Breast epithelium (tissue), 3 donors: Measurements from ENCODE around the gene NPRL2.

Source experiments
- CTCF ChIP-seq, 3 donors: fragments of 450-650 bp; IDR thresholded peaks; one replicate each; pipeline ENCODE4 v1.5.1; 2016 to 2017; ENCODE audit warnings: antibody characterized with exemption in 3 of 3, mild to moderate bottlenecking in 3 of 3, moderate library complexity in 3 of 3
- POLR2A ChIP-seq: fragments of 450-650 bp; IDR thresholded peaks from one replicate; pipeline ENCODE4 v1.6.1; 2016; ENCODE audit warnings: antibody characterized with exemption, mild to moderate bottlenecking, moderate library complexity

GRCh38 chr3:50320853-50321335 is 29.7 kb downstream of the NPRL2 start:
- no peak for TF ChIP-seq POLR2A
- no peak for TF ChIP-seq CTCF (IDR thresholded peaks at IDR 0.05)
